ENCODE results near the gene LRRTM4.
A peak's percentile ranks its signal among the peaks of the same experiment; 100 is the strongest.
"Not testable (repeated sequence)": the region's sequence is repeated elsewhere in the genome, so short reads cannot be mapped to it uniquely, and the experiment has no call there.

DNA sequence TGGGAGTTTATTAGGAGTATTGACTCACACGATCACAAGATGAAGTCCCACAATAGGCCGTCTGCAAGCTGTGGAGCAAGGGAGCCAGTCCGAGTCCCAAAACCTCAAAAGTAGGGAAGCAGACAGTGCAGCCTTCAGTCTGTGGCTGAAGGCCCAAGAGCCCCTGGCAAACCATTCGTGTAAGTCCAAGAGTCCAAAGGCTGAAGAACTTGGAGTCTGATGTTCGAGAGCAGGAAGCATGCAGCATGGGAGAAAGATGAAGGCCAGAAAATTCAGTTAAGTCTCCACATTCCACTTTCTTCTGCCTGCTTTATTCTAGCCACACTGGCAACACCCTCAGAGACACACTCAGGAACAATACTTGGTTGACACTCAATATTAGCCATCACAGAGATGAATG lies 492.9 kb downstream of the LRRTM4 start:
- not testable (repeated sequence) for TF ChIP-seq CTCF (IDR thresholded peaks at IDR 0.05; ENCODE audit: poor library complexity, severe bottlenecking); TAF1 (IDR thresholded peaks at IDR 0.05; ENCODE audit: low read depth); SMC3 (conservative IDR thresholded peaks at IDR 0.05; ENCODE audit: poor library complexity); MXI1 (conservative IDR thresholded peaks at IDR 0.05; ENCODE audit: poor library complexity, severe bottlenecking); REST (IDR thresholded peaks at IDR 0.05; ENCODE audit: borderline replicate concordance); EZH2 (IDR thresholded peaks at IDR 0.05; ENCODE audit: borderline replicate concordance, insufficient read depth, low read length, poor library complexity, severe bottlenecking)
- TF ChIP-seq POLR2AphosphoS5 (IDR thresholded peaks at IDR 0.05) (peak; percentile 32), EP300 (conservative IDR thresholded peaks at IDR 0.05; ENCODE audit: poor library complexity, severe bottlenecking) (peak; percentile 69)
